Endodermal cell (in vitro differentiated cells): Measurements from ENCODE around the gene TMEM59L. TPM values are rescaled to one million over a fixed set of nuclear protein-coding genes. Genes with fewer than 3 reads are reported as not detected.

Experiments used
- DNase-seq: peaks from one replicate; pipeline ENCODE4 v3.0.0-alpha.2; 2017
- H3K27ac ChIP-seq: 2 replicates; pipeline ENCODE4 v1.5.1; 2013; ENCODE audit warnings: mild to moderate bottlenecking, low read depth, low read length, moderate library complexity
- H3K27me3 ChIP-seq: 2 replicates; pipeline ENCODE4 v1.6.1; 2013; ENCODE audit warnings: mild to moderate bottlenecking, low read length, moderate library complexity; ENCODE audit not compliant: insufficient read depth, control insufficient read depth, poor library complexity, severe bottlenecking
- H3K36me3 ChIP-seq: 2 replicates; pipeline ENCODE4 v1.7.0; 2013; ENCODE audit warnings: mild to moderate bottlenecking, low read length, moderate library complexity; ENCODE audit not compliant: control insufficient read depth, insufficient read depth
- H3K4me1 ChIP-seq: one replicate; pipeline ENCODE4 v1.7.0; 2013; ENCODE audit warnings: low read length; ENCODE audit not compliant: control insufficient read depth, insufficient read depth
- H3K4me3 ChIP-seq: 2 replicates; pipeline ENCODE4 v1.5.1; 2013; ENCODE audit warnings: mild to moderate bottlenecking, low read length, moderate library complexity
- H3K9ac ChIP-seq: 2 replicates; pipeline ENCODE4 v1.6.1; 2013; ENCODE audit warnings: mild to moderate bottlenecking, low read length, moderate library complexity; ENCODE audit not compliant: poor library complexity, severe bottlenecking; ENCODE audit errors: extremely low read depth
- H3K9me3 ChIP-seq: 2 replicates; pipeline ENCODE4 v1.6.1; 2013; ENCODE audit warnings: mild to moderate bottlenecking, low read length, moderate library complexity; ENCODE audit not compliant: control insufficient read depth
- H3K27ac Mint-ChIP-seq: 2 replicates; pipeline ENCODE4 v1.8.0; 2020; ENCODE audit warnings: mixed read lengths
- H3K27me3 Mint-ChIP-seq: 2 replicates; pipeline ENCODE4 v1.8.0; 2021; ENCODE audit warnings: mild to moderate bottlenecking, mixed read lengths; ENCODE audit not compliant: insufficient read depth
- H3K36me3 Mint-ChIP-seq: 2 replicates; pipeline ENCODE4 v1.8.0; 2020; ENCODE audit warnings: low read depth, mixed read lengths
- H3K4me1 Mint-ChIP-seq: 2 replicates; pipeline ENCODE4 v1.8.0; 2020; ENCODE audit warnings: mixed read lengths
- H3K4me3 Mint-ChIP-seq: 2 replicates; pipeline ENCODE4 v1.8.0; 2020; ENCODE audit warnings: mild to moderate bottlenecking, moderate library complexity, mixed read lengths
- H3K9me3 Mint-ChIP-seq: 2 replicates; pipeline ENCODE4 v1.8.0; 2020; ENCODE audit warnings: mild to moderate bottlenecking, mixed read lengths
- WGBS, 2 experiments: methylation state at CpG; one replicate each; pipeline versions ENCODE4 v1.1.5 to v1.1.7; 2013; ENCODE audit warnings: missing lambda C conversion rate in 2 of 2, mixed read lengths in 1 of 2; ENCODE audit not compliant: insufficient coverage in 1 of 2, insufficient read length in 1 of 2; 5-methylcytosine and 5-hydroxymethylcytosine counted together
- total RNA-seq, 2 donors: library from RNA; stranded (reverse); fragmentation: NEBNext Ultra II Directional in 1 of 2; extraction: Animal tissue kit (Norgen Biotek cat#: 25700) in 1 of 2; gene quantifications; 2 replicates in 1 of 2; 3 replicates in 1 of 2; pipeline ENCODE4 v1.2.1, GENCODE V29; 2021
- TF ChIP-seq, protein P1 (sequence below): fragments of 200-600 bp; sonication (generic); conservative IDR thresholded peaks from 2 replicates; pipeline ENCODE4 v1.5.0; 2021; ENCODE audit warnings: antibody characterized with exemption, mild to moderate bottlenecking

TMEM59L gene
- total RNA-seq, 2 donors from 2014 or later = 5.0 to 7.2 TPM

DNA sequence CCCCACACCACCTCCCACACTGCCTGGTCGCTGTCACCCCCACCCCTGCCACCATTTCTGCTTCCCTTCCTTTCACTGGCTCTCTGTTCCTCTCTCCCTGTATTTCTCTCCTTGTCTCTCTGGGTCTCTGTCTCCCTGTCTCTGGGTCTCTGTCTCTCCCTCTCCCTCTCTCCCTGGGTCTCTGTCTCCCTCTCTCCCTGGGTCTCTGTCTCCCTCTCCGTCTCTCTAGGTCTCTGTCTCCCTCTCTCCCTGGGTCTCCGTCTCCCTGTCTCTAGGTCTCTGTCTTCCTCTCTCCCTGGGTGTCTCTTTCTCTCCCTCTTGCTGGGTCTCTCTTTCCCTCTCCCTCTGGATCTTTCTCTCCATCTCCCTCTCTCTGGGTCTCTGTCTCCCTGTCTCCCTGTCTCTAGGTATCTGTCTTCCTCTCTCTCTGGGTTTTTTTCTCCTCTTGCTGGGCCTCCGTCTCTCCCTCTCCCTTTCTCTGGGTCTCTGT lies 45.7 kb downstream of the TMEM59L start:
- H3K4me1 Mint-ChIP-seq = peaks cover 4% of the 10 kb centered on the region
- H3K4me3 Mint-ChIP-seq = no peak overlapping the region
- peak; percentile 39 for DNase-seq
- no peaks in the 10 kb centered on the region for H3K27me3 Mint-ChIP-seq
- Histone ChIP-seq H3K9me3 (no peaks in the 10 kb centered on the region), H3K27ac (peak overlapping the region; percentile 75), H3K36me3 (no peaks in the 10 kb centered on the region), H3K4me1 (no peaks in the 10 kb centered on the region), H3K4me3 (no peak overlapping the region), H3K9ac (no peak overlapping the region), H3K27me3 (no peaks in the 10 kb centered on the region)
- TF ChIP-seq, protein P1, sequence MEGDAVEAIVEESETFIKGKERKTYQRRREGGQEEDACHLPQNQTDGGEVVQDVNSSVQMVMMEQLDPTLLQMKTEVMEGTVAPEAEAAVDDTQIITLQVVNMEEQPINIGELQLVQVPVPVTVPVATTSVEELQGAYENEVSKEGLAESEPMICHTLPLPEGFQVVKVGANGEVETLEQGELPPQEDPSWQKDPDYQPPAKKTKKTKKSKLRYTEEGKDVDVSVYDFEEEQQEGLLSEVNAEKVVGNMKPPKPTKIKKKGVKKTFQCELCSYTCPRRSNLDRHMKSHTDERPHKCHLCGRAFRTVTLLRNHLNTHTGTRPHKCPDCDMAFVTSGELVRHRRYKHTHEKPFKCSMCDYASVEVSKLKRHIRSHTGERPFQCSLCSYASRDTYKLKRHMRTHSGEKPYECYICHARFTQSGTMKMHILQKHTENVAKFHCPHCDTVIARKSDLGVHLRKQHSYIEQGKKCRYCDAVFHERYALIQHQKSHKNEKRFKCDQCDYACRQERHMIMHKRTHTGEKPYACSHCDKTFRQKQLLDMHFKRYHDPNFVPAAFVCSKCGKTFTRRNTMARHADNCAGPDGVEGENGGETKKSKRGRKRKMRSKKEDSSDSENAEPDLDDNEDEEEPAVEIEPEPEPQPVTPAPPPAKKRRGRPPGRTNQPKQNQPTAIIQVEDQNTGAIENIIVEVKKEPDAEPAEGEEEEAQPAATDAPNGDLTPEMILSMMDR = no peak
- 81 to 89% methylated on average over 4 of the region's 4 CpGs for WGBS, 2 experiments
- H3K36me3 Mint-ChIP-seq = no peaks in the 10 kb centered on the region
- H3K9me3 Mint-ChIP-seq = no peaks in the 10 kb centered on the region
- peak overlapping the region; percentile 26 for H3K27ac Mint-ChIP-seq

DNA sequence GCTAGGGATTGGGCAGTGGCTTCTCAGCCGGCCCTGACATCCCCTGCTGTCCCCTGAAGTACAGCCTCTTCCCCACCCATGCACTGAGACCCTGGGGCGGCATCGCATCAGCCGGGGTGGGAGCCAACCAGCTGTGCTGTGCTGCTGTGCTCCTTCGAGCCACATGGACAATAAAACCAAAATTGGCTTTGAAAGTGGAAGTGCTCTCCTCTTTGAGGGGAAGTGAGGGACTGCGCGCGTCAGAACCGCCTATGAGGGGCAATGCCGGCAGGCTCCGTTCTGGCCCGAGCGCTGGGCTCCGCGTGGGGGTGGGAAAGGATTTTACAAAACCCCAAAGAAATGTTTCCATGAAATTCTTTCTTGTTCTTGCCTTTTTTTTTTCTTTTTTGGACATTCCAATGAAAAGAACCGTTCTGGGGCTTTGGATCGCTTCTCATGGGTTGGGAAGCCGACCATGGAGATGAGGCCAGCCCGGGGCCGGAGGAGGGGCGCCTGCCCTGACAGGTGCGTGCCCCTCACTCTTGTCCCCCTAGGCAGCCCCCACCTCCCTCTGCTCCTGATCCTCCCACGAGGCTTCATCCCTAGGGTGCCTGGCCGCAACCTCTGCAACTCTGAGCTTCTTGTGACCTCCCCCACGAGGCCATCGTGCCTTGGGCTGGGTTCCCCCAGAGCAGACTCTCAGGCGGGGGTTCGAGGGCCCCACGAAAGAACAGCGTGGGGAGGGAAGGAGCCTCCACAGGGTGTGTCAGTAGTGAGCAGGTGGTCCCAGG lies 46.8 kb downstream of the TMEM59L start:
- Histone ChIP-seq H3K4me3 (no peak overlapping the region), H3K9ac (no peak overlapping the region), H3K27ac (no peak overlapping the region), H3K36me3 (no peaks in the 10 kb centered on the region), H3K4me1 (no peaks in the 10 kb centered on the region), H3K27me3 (no peaks in the 10 kb centered on the region), H3K9me3 (no peaks in the 10 kb centered on the region)
- peak overlapping the region; percentile 17 for H3K27ac Mint-ChIP-seq
- WGBS, 2 experiments = 85 to 92% methylated on average over 19 to 30 of the region's 30 CpGs
- peaks cover 5% of the 10 kb centered on the region for H3K4me1 Mint-ChIP-seq
- no peaks in the 10 kb centered on the region for H3K36me3 Mint-ChIP-seq
- H3K27me3 Mint-ChIP-seq = no peaks in the 10 kb centered on the region
- no peaks in the 10 kb centered on the region for H3K9me3 Mint-ChIP-seq
- no peak overlapping the region for H3K4me3 Mint-ChIP-seq
- peak; percentile 42 for DNase-seq
- TF ChIP-seq, protein P1 = no peak

DNA sequence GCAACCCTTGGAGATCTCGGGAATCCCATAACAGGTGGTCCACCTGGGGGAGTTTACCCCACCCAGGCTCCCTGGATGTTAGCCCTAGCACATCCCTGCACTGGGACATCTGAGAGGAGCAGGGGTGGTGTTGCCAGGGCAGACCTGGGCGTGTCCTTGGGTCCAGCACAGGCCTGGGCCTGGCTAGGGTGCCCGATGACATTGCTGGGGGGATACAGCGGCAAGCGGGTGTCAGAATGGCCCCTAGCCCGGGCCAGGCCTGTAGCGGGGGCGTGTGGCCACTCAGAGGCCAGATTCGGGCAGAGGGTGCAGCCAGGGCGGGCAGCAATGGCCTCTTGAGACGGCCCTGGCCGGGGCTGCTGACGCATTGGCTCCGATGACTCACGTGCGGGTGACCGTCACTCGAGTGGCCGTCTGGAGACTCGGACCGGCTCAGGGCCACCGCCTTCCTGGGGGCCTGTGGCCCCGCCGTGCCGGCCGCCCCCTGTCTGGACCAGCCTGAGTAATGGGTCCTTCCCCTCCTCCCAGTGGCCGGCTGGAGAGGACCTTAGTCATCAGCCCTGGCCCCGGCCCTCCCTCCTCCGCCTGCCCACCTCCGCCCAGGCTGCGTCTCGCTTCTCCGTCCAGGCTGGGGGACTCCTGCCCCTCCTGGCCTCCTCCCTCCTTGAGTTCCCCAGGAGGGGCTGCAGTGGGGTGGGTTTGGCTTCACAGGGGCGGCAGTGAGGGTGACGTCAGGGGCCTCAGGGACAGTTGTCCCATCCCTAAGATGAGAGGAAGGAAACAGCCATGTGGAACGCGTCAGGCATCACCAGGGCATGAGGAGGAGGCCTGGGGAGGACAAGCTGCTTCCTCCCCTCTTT lies 47.6 kb downstream of the TMEM59L start:
- H3K4me1 ChIP-seq = no peaks in the 10 kb centered on the region
- H3K9me3 Mint-ChIP-seq = no peaks in the 10 kb centered on the region
- H3K27ac ChIP-seq = no peak overlapping the region
- no peak overlapping the region for H3K4me3 Mint-ChIP-seq
- no peak overlapping the region for H3K4me3 ChIP-seq
- WGBS, 2 experiments = 77 to 87% methylated on average over 16 to 37 of the region's 37 CpGs
- DNase-seq = peak; percentile 43
- H3K36me3 ChIP-seq = no peaks in the 10 kb centered on the region
- H3K27me3 ChIP-seq = no peaks in the 10 kb centered on the region
- TF ChIP-seq, protein P1 = no peak
- H3K4me1 Mint-ChIP-seq = peaks cover 5% of the 10 kb centered on the region
- H3K27me3 Mint-ChIP-seq = no peaks in the 10 kb centered on the region
- H3K27ac Mint-ChIP-seq = no peak overlapping the region
- H3K9ac ChIP-seq = no peak overlapping the region
- no peaks in the 10 kb centered on the region for H3K36me3 Mint-ChIP-seq
- H3K9me3 ChIP-seq = no peaks in the 10 kb centered on the region
